WTC11 (cell line): ENCODE measurements around the gene ZCCHC8. TPM values are rescaled to one million over a fixed set of nuclear protein-coding genes. Genes with fewer than 3 reads are reported as not detected.
"Not testable (repeated sequence)": the region's sequence is repeated elsewhere in the genome, so short reads cannot be mapped to it uniquely, and the experiment has no call there.

ENCODE experiments used
- ATAC-seq: fragments of 200-7000 bp; cut with Tn5 transposase; 2 replicates; pipeline ENCODE4 v1.10.0; 2021; ENCODE audit warnings: mild to moderate bottlenecking, moderate library complexity
- CTCF ChIA-PET: fragments of 300-600 bp; sonication (Branson Sonifier 250); formaldehyde crosslinking; loops from one replicate; lab custom pipeline; 2021; ENCODE audit warnings: antibody characterized with exemption; lab: Charles Lee
- POLR2A ChIA-PET: fragments of 350-600 bp; sonication (Branson Sonifier 250); formaldehyde crosslinking; loops from one replicate; lab custom pipeline; 2021; ENCODE audit warnings: antibody characterized with exemption; lab: Charles Lee
- DNase-seq: peaks from one replicate; pipeline ENCODE4 v3.0.0; 2021; ENCODE audit warnings: low spot score
- H3K27ac Mint-ChIP-seq: 2 replicates; pipeline ENCODE4 v1.8.0; 2021; ENCODE audit warnings: mixed read lengths
- H3K27me3 Mint-ChIP-seq: 2 replicates; pipeline ENCODE4 v1.8.0; 2021; ENCODE audit warnings: low read depth, mild to moderate bottlenecking, moderate library complexity, mixed read lengths
- H3K36me3 Mint-ChIP-seq: 2 replicates; pipeline ENCODE4 v1.8.0; 2021; ENCODE audit warnings: mixed read lengths
- H3K4me1 Mint-ChIP-seq: 2 replicates; pipeline ENCODE4 v1.8.0; 2022; ENCODE audit warnings: mixed read lengths
- H3K4me3 Mint-ChIP-seq: 2 replicates; pipeline ENCODE4 v1.8.0; 2021; ENCODE audit warnings: mild to moderate bottlenecking, moderate library complexity, mixed read lengths
- H3K9me3 Mint-ChIP-seq: 2 replicates; pipeline ENCODE4 v1.8.0; 2021; ENCODE audit warnings: mixed read lengths
- FOXJ3 ChIP-seq: sonication (generic); formaldehyde crosslinking; IDR thresholded peaks from 2 replicates; pipeline ENCODE4 v1.9.0; 2021; ENCODE audit warnings: missing genetic modification reagents, mild to moderate bottlenecking, borderline replicate concordance
- GTF2I ChIP-seq: fragments of 250-450 bp; sonication (Bioruptor Pico); conservative IDR thresholded peaks from 2 replicates; pipeline ENCODE4 v1.4.0; 2021; ENCODE audit warnings: mild to moderate bottlenecking
- MYBL2 ChIP-seq: sonication (generic); formaldehyde crosslinking; IDR thresholded peaks from 2 replicates; pipeline ENCODE4 v1.8.1; 2023; ENCODE audit warnings: mild to moderate bottlenecking, moderate library complexity, missing genetic modification reagents
- SP1 ChIP-seq: sonication (generic); formaldehyde crosslinking; conservative IDR thresholded peaks from 2 replicates; pipeline ENCODE4 v1.8.1; 2022; ENCODE audit warnings: missing genetic modification reagents
- TP53 ChIP-seq: sonication (generic); formaldehyde crosslinking; IDR thresholded peaks from 2 replicates; pipeline ENCODE4 v1.8.1; 2023; ENCODE audit warnings: mild to moderate bottlenecking, missing genetic modification reagents
- ZBTB21 ChIP-seq: sonication (generic); formaldehyde crosslinking; IDR thresholded peaks from 2 replicates; pipeline ENCODE4 v1.8.1; 2023; ENCODE audit warnings: mild to moderate bottlenecking, missing genetic modification reagents, borderline replicate concordance
- ZNF423 ChIP-seq: fragments of 250-450 bp; sonication (Bioruptor Pico); IDR thresholded peaks from 2 replicates; pipeline ENCODE4 v2.1.2; 2022; ENCODE audit warnings: mild to moderate bottlenecking, moderate library complexity
- total RNA-seq: library from RNA; stranded (reverse); gene quantifications from 3 replicates; pipeline ENCODE4 v1.2.3, GENCODE V29; 2021
- TF ChIP-seq, protein P1 (sequence below): sonication (generic); formaldehyde crosslinking; IDR thresholded peaks from 2 replicates; pipeline ENCODE4 v1.8.1; 2023; ENCODE audit warnings: mild to moderate bottlenecking, moderate library complexity, missing genetic modification reagents
- TF ChIP-seq, protein P2 (sequence below): sonication (generic); formaldehyde crosslinking; IDR thresholded peaks from 2 replicates; pipeline ENCODE4 v1.8.1; 2022; ENCODE audit warnings: mild to moderate bottlenecking, moderate library complexity, missing genetic modification reagents
- TF ChIP-seq, protein P3 (sequence below): sonication (generic); formaldehyde crosslinking; IDR thresholded peaks from 2 replicates; pipeline ENCODE4 v1.8.0; 2023; ENCODE audit warnings: mild to moderate bottlenecking, missing genetic modification reagents
- TF ChIP-seq, protein P4 (sequence below): fragments of 250-450 bp; sonication (Bioruptor Pico); IDR thresholded peaks from 2 replicates; pipeline ENCODE4 v1.9.0; 2021; ENCODE audit warnings: mild to moderate bottlenecking
- TF ChIP-seq, protein P5 (sequence below): sonication (generic); formaldehyde crosslinking; IDR thresholded peaks from 2 replicates; pipeline ENCODE4 v1.8.0; 2022; ENCODE audit warnings: missing genetic modification reagents

Gene ZCCHC8
- total RNA-seq, 1 experiment from 2014 or later = 28.4 TPM

DNA sequence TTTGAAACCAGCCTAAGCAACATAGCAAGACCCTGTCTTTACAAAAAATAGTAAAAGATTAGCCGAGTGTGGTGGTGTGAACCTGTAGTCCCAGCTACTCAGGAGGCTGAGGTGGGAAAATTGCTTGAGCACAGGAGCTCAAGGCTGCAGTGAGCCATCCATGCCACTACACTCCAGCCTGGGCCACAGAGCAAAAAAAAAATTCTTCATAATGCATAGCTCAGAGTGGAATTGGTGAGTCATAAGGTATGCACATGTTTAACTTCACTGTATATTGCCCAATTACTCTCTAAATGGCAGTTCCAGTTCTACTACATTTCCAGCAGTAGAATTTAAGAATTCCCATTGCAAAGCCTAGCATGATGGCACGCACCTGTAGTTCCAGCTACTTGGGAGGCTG is 51.4 kb downstream of the ZCCHC8 start:
- DNase-seq (no peak), ATAC-seq (no peak)
- ChIA-PET CTCF (interaction anchor here (0.6 kb wide), 1 partner anchor 431 kb away, joined by 4 read pairs; no protein-coding TSS in a partner anchor), POLR2A (interaction anchor here (0.6 kb wide), 1 partner anchor 42 kb away, joined by 4 read pairs; no protein-coding TSS in a partner anchor)
- no peaks in the 10 kb centered on the region for H3K36me3 Mint-ChIP-seq
- no peaks in the 10 kb centered on the region for H3K9me3 Mint-ChIP-seq
- H3K4me1 Mint-ChIP-seq = no peaks in the 10 kb centered on the region
- H3K27ac Mint-ChIP-seq = no peak overlapping the region
- no peaks in the 10 kb centered on the region; the same call in 1 of the 2 replicates for H3K27me3 Mint-ChIP-seq
- no peak overlapping the region for H3K4me3 Mint-ChIP-seq
- TF ChIP-seq, protein P1, sequence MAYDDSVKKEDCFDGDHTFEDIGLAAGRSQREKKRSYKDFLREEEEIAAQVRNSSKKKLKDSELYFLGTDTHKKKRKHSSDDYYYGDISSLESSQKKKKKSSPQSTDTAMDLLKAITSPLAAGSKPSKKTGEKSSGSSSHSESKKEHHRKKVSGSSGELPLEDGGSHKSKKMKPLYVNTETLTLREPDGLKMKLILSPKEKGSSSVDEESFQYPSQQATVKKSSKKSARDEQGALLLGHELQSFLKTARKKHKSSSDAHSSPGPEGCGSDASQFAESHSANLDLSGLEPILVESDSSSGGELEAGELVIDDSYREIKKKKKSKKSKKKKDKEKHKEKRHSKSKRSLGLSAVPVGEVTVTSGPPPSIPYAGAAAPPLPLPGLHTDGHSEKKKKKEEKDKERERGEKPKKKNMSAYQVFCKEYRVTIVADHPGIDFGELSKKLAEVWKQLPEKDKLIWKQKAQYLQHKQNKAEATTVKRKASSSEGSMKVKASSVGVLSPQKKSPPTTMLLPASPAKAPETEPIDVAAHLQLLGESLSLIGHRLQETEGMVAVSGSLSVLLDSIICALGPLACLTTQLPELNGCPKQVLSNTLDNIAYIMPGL (CRISPR knock-in tag) = no peak
- TF ChIP-seq ZBTB21 (CRISPR knock-in tag) = no peak
- TF ChIP-seq ZNF423 (CRISPR knock-in tag) = no peak
- no peak for TF ChIP-seq MYBL2 (CRISPR knock-in tag)
- TF ChIP-seq FOXJ3 (CRISPR knock-in tag) = no peak
- TF ChIP-seq, protein P2, sequence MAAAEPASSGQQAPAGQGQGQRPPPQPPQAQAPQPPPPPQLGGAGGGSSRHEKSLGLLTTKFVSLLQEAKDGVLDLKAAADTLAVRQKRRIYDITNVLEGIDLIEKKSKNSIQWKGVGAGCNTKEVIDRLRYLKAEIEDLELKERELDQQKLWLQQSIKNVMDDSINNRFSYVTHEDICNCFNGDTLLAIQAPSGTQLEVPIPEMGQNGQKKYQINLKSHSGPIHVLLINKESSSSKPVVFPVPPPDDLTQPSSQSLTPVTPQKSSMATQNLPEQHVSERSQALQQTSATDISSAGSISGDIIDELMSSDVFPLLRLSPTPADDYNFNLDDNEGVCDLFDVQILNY = no peak
- no peak for TF ChIP-seq SP1 (CRISPR knock-in tag)
- TF ChIP-seq, protein P3, sequence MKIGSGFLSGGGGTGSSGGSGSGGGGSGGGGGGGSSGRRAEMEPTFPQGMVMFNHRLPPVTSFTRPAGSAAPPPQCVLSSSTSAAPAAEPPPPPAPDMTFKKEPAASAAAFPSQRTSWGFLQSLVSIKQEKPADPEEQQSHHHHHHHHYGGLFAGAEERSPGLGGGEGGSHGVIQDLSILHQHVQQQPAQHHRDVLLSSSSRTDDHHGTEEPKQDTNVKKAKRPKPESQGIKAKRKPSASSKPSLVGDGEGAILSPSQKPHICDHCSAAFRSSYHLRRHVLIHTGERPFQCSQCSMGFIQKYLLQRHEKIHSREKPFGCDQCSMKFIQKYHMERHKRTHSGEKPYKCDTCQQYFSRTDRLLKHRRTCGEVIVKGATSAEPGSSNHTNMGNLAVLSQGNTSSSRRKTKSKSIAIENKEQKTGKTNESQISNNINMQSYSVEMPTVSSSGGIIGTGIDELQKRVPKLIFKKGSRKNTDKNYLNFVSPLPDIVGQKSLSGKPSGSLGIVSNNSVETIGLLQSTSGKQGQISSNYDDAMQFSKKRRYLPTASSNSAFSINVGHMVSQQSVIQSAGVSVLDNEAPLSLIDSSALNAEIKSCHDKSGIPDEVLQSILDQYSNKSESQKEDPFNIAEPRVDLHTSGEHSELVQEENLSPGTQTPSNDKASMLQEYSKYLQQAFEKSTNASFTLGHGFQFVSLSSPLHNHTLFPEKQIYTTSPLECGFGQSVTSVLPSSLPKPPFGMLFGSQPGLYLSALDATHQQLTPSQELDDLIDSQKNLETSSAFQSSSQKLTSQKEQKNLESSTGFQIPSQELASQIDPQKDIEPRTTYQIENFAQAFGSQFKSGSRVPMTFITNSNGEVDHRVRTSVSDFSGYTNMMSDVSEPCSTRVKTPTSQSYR = no peak
- no peak for TF ChIP-seq GTF2I (CRISPR knock-in tag)
- TF ChIP-seq TP53 (CRISPR knock-in tag) = no peak
- TF ChIP-seq, protein P4, sequence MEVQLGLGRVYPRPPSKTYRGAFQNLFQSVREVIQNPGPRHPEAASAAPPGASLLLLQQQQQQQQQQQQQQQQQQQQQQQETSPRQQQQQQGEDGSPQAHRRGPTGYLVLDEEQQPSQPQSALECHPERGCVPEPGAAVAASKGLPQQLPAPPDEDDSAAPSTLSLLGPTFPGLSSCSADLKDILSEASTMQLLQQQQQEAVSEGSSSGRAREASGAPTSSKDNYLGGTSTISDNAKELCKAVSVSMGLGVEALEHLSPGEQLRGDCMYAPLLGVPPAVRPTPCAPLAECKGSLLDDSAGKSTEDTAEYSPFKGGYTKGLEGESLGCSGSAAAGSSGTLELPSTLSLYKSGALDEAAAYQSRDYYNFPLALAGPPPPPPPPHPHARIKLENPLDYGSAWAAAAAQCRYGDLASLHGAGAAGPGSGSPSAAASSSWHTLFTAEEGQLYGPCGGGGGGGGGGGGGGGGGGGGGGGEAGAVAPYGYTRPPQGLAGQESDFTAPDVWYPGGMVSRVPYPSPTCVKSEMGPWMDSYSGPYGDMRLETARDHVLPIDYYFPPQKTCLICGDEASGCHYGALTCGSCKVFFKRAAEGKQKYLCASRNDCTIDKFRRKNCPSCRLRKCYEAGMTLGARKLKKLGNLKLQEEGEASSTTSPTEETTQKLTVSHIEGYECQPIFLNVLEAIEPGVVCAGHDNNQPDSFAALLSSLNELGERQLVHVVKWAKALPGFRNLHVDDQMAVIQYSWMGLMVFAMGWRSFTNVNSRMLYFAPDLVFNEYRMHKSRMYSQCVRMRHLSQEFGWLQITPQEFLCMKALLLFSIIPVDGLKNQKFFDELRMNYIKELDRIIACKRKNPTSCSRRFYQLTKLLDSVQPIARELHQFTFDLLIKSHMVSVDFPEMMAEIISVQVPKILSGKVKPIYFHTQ = no peak
- TF ChIP-seq, protein P5, sequence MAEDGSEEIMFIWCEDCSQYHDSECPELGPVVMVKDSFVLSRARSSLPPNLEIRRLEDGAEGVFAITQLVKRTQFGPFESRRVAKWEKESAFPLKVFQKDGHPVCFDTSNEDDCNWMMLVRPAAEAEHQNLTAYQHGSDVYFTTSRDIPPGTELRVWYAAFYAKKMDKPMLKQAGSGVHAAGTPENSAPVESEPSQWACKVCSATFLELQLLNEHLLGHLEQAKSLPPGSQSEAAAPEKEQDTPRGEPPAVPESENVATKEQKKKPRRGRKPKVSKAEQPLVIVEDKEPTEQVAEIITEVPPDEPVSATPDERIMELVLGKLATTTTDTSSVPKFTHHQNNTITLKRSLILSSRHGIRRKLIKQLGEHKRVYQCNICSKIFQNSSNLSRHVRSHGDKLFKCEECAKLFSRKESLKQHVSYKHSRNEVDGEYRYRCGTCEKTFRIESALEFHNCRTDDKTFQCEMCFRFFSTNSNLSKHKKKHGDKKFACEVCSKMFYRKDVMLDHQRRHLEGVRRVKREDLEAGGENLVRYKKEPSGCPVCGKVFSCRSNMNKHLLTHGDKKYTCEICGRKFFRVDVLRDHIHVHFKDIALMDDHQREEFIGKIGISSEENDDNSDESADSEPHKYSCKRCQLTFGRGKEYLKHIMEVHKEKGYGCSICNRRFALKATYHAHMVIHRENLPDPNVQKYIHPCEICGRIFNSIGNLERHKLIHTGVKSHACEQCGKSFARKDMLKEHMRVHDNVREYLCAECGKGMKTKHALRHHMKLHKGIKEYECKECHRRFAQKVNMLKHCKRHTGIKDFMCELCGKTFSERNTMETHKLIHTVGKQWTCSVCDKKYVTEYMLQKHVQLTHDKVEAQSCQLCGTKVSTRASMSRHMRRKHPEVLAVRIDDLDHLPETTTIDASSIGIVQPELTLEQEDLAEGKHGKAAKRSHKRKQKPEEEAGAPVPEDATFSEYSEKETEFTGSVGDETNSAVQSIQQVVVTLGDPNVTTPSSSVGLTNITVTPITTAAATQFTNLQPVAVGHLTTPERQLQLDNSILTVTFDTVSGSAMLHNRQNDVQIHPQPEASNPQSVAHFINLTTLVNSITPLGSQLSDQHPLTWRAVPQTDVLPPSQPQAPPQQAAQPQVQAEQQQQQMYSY (CRISPR knock-in tag) = no peak

DNA sequence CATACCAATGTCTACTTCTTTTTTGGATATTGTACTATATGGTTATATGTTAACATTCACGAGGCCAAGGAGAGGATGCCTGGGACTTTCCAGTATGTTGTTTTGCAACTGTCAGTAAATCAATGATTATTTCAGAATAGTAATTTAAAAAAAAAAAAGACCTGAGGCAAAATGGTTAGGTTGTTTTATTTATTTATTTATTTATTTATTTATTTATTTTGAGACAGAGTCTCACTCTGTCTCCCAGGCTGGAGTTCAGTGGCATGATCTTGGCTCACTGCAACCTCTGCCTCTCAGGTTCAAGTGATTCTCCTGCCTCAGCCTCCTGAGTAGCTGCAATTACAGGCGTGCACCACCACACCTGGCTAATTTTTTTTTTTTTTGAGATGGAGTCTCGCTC is 52.9 kb downstream of the ZCCHC8 start:
- DNase-seq, POLR2A ChIA-PET, H3K4me3 Mint-ChIP-seq, H3K27me3 Mint-ChIP-seq, ATAC-seq, H3K36me3 Mint-ChIP-seq, H3K27ac Mint-ChIP-seq, H3K4me1 Mint-ChIP-seq, H3K9me3 Mint-ChIP-seq, CTCF ChIA-PET: not testable (repeated sequence)

DNA sequence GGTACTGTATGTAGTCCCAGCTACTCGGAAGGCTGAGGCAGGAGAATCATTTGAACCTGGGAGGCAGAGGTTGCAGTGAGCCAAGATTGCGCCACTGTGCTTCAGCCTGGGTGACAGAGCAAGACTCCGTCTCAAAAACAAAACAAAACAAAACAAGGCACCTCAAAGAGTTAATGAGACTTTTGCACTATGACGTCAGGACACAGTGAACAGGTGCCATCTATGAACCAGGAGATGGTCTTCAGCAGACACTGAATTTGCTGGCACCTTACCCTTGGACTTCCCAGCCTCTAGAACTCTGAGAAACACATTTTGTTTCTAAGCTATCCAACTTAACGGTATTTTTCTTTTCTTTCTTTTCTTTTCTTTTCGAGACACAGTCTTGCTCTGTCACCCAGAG is 54.3 kb downstream of the ZCCHC8 start:
- H3K4me3 Mint-ChIP-seq, H3K27me3 Mint-ChIP-seq, H3K9me3 Mint-ChIP-seq, ATAC-seq, H3K36me3 Mint-ChIP-seq, H3K4me1 Mint-ChIP-seq, H3K27ac Mint-ChIP-seq, POLR2A ChIA-PET, DNase-seq, CTCF ChIA-PET: not testable (repeated sequence)
